ENCODE results near the gene PRPF38A.

DNA sequence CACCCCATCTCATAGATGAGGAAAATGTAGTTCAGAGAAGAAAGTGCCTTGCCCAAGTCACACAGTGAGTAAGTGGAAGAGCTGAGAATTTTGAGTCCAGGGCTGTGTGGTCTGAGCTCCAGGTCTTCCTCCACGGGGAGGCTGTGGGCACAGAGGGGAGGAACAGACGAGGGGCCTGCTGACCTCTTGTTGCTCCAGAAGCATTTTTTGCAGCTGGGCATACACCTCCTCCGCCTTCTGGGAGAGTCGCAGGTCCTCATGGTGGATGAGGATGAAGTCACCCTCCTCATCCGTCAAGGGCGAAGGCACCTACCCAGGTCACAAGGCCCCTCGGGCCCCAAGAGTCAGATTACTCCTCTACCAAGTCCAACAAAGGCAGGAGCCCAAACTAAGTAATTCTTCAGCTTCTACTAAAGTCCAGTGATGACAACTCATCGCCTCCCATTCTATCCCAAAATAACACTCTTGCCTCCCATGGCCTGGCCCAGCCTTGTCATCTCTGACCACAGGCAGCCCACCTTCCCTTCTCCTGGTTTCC lies 47.5 kb upstream of the PRPF38A start:
- TF ChIP-seq ELF4 (IDR thresholded peaks at IDR 0.05) (no peak), LEF1 (IDR thresholded peaks at IDR 0.05; ENCODE audit: borderline replicate concordance) (no peak), SUZ12 (IDR thresholded peaks at IDR 0.05) (no peak), BHLHE40 (IDR thresholded peaks at IDR 0.05; ENCODE audit: borderline replicate concordance) (no peak), NFRKB (IDR thresholded peaks at IDR 0.05) (no peak)
